ENCODE data around the gene PCDHGB7. TPM values are rescaled to one million over a fixed set of nuclear protein-coding genes. Genes with fewer than 3 reads are reported as not detected.
"Not testable (repeated sequence)": the region's sequence is repeated elsewhere in the genome, so short reads cannot be mapped to it uniquely, and the experiment has no call there.

The PCDHGB7 gene
- total RNA-seq, 4 donors from 2014 or later, result 7.1 to 27.6 (median 18.1) TPM

GRCh38 chr5:141374627-141375026 lies 42.9 kb upstream of the PCDHGB7 start:
- TF ChIP-seq POLR2A (IDR thresholded peaks at IDR 0.05), result no peak
- TF ChIP-seq, protein P1, sequence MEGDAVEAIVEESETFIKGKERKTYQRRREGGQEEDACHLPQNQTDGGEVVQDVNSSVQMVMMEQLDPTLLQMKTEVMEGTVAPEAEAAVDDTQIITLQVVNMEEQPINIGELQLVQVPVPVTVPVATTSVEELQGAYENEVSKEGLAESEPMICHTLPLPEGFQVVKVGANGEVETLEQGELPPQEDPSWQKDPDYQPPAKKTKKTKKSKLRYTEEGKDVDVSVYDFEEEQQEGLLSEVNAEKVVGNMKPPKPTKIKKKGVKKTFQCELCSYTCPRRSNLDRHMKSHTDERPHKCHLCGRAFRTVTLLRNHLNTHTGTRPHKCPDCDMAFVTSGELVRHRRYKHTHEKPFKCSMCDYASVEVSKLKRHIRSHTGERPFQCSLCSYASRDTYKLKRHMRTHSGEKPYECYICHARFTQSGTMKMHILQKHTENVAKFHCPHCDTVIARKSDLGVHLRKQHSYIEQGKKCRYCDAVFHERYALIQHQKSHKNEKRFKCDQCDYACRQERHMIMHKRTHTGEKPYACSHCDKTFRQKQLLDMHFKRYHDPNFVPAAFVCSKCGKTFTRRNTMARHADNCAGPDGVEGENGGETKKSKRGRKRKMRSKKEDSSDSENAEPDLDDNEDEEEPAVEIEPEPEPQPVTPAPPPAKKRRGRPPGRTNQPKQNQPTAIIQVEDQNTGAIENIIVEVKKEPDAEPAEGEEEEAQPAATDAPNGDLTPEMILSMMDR (IDR thresholded peaks at IDR 0.05), result no peak
- Histone ChIP-seq H3K36me3 (no peaks in the 10 kb centered on the region), H3K27ac (no peak overlapping the region), H3K9me3 (peaks cover 5 to 93% of the 10 kb centered on the region in 2 donors), H3K4me3 (no peak overlapping the region), H3K27me3 (no peaks in the 10 kb centered on the region), H3K4me1 (no peaks in the 10 kb centered on the region)
- DNase-seq, result no peak
- intact Hi-C loops (cut with DNase I; ENCODE audit: low total_unique reads), result no loop called here

DNA sequence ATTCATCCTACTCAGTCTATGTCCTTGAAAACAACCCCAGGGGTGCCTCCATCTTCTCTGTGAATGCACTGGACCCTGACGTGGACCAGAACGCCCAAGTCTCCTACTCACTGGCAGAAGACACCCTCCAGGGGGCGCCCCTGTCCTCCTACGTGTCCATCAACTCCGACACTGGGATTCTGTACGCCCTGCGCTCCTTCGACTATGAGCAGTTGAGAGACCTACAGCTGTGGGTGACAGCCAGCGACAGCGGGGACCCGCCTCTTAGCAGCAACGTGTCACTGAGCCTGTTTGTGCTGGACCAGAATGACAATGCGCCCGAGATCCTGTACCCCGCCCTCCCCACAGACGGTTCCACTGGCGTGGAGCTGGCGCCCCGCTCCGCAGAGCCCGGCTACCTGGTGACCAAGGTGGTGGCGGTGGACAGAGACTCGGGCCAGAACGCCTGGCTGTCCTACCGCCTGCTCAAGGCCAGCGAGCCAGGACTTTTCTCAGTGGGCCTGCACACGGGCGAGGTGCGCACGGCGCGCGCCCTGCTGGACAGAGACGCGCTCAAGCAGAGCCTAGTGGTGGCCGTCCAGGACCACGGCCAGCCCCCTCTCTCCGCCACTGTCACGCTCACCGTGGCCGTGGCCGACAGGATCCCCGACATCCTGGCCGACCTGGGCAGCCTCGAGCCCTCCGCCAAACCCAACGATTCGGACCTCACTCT lies 41.9 kb upstream of the PCDHGB7 start:
- H3K27me3 ChIP-seq; H3K36me3 ChIP-seq; H3K27ac ChIP-seq; DNase-seq; H3K4me1 ChIP-seq; H3K4me3 ChIP-seq; intact Hi-C loops (cut with DNase I; ENCODE audit: low total_unique reads): not testable (repeated sequence)
- H3K9me3 ChIP-seq, result peaks cover 5 to 91% of the 10 kb centered on the region in 2 donors

DNA sequence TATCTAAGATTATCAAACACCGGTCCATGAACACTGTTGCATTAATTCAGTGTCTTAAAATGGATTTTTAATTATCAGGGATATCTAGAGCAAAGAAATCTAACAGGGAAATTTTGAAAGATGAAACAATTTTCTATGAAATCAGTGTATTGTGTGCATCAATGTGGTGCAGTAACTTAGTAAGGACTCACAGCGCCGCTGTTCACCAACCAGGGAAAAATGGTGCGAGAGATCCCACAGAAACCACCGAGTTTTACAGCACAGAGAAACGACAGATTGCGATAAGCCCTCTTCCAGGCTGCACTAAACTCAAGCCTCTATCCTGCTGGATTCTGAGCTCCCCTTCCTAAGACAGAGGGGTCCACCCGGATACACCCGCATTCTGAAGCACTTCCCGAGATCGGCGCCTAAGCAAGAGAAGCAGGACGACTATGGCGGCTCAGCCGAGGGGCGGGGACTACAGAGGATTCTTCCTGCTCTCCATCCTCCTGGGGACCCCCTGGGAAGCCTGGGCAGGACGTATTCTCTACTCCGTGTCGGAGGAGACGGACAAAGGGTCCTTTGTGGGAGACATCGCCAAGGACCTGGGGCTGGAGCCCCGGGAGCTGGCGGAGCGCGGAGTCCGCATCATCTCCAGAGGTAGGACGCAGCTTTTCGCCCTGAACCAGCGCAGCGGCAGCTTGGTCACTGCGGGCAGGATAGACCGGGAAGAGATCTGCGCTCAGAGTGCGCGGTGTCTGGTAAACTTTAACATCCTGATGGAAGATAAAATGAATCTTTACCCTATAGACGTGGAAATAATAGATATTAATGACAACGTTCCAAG lies 34.8 kb upstream of the PCDHGB7 start, which contains the start of gene PCDHGA7:
PCDHGA7 (plus strand) TSS at position 274 of the 826 bp plus-strand sequence; CDS start at position 432, 158 bp downstream.
- peaks cover 0 to 90% of the 10 kb centered on the region in 2 donors for H3K9me3 ChIP-seq
- H3K4me3 ChIP-seq, result no peak within 1 kb of the TSS
- no peaks in the 10 kb centered on the region for H3K36me3 ChIP-seq
- DNase-seq, result no peak
- intact Hi-C loops (cut with DNase I; ENCODE audit: low total_unique reads), result no loop called here
- H3K27ac ChIP-seq, result no peak within 1 kb of the TSS
- no peaks in the 10 kb centered on the region for H3K27me3 ChIP-seq
- H3K4me1 ChIP-seq, result no peaks in the 10 kb centered on the region
- no peak for TF ChIP-seq POLR2A (IDR thresholded peaks at IDR 0.05)
- TF ChIP-seq, protein P1 (IDR thresholded peaks at IDR 0.05), result no peak

- no peak for TF ChIP-seq POLR2A (IDR thresholded peaks at IDR 0.05)
- TF ChIP-seq, protein P1 (IDR thresholded peaks at IDR 0.05), result no peak
- intact Hi-C loops (cut with DNase I; ENCODE audit: low total_unique reads), result no loop called here
- Histone ChIP-seq H3K9me3 (peaks cover 0 to 86% of the 10 kb centered on the region in 2 donors), H3K4me3 (no peak overlapping the region), H3K36me3 (no peaks in the 10 kb centered on the region), H3K27me3 (no peaks in the 10 kb centered on the region), H3K4me1 (no peaks in the 10 kb centered on the region), H3K27ac (no peak overlapping the region)
- no peak for DNase-seq
Observed at GRCh38 chr5:141383345-141383744, 34.1 kb upstream of the PCDHGB7 start.

DNA sequence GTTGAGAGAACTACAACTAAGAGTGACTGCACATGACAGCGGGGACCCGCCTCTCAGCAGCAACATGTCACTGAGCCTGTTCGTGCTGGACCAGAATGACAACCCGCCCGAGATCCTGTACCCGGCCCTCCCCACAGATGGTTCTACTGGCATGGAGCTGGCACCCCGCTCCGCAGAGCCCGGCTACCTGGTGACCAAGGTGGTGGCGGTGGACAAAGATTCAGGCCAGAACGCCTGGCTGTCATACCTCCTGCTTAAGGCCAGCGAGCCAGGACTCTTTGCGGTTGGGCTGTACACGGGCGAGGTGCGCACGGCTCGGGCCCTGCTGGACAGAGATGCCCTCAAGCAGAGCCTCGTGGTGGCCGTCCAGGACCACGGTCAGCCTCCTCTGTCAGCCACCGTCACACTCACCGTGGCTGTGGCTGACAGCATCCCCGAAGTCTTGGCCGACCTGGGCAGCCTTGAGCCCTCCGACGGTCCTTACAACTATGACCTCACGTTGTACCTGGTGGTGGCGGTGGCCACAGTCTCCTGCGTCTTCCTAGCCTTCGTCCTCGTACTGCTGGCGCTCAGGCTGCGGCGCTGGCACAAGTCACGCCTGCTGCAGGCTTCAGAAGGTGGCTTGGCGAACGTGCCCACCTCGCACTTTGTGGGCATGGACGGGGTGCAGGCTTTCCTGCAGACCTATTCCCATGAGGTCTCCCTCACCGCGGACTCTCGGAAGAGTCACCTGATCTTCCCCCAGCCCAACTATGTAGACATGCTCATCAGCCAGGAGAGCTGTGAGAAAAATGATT lies 32.8 kb upstream of the PCDHGB7 start:
- H3K4me3 ChIP-seq, result no peak overlapping the region
- H3K27ac ChIP-seq, result no peak overlapping the region
- no peak for TF ChIP-seq POLR2A (IDR thresholded peaks at IDR 0.05)
- TF ChIP-seq, protein P1 (IDR thresholded peaks at IDR 0.05), result no peak

More for the DNA sequence above, 32.8 kb upstream of the PCDHGB7 start:
- DNase-seq, result no peak
- intact Hi-C loops (cut with DNase I; ENCODE audit: low total_unique reads), result no loop called here
- Histone ChIP-seq H3K9me3 (peaks cover 0 to 89% of the 10 kb centered on the region in 2 donors), H3K4me1 (no peaks in the 10 kb centered on the region), H3K36me3 (no peaks in the 10 kb centered on the region), H3K27me3 (no peaks in the 10 kb centered on the region)

All from uterus (tissue), 4 donors.